ENCODE data around the gene KHK.
A peak's percentile ranks its signal among the peaks of the same experiment; 100 is the strongest.

KHK gene

DNA sequence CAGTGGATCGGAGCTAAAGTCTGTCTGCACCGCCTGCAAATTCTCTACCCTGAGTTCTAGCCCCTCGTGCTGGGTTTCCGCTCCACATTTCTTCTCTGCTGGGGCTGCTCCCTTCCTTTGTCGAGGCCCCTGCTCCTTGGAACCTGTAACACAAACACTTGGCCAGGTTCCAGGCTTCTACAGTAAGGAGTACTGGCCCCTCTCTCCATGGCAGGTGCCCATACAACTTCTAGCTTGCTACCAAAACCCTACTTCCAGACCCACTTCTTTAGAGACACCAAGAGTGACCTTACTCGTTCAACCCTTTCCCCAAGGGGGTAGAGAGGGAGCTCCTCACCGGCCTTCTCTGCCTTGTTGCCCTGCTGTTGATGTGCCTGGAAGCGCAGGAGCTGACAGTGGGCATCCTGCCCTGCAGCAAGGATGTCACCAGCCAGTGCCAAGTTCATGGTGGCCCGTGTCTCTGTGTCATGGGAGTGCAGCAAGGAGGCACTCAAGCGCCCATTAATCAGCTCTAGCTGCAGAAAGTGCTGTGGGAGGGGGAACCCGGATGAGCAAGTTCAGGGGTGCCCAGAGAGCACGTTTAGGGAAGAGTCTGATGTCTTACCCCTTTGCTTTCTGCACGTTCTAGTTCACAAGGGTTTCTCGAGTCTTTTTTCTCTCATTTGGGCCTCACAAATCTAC lies 46.8 kb downstream of the KHK start:
- TF ChIP-seq, protein P1, sequence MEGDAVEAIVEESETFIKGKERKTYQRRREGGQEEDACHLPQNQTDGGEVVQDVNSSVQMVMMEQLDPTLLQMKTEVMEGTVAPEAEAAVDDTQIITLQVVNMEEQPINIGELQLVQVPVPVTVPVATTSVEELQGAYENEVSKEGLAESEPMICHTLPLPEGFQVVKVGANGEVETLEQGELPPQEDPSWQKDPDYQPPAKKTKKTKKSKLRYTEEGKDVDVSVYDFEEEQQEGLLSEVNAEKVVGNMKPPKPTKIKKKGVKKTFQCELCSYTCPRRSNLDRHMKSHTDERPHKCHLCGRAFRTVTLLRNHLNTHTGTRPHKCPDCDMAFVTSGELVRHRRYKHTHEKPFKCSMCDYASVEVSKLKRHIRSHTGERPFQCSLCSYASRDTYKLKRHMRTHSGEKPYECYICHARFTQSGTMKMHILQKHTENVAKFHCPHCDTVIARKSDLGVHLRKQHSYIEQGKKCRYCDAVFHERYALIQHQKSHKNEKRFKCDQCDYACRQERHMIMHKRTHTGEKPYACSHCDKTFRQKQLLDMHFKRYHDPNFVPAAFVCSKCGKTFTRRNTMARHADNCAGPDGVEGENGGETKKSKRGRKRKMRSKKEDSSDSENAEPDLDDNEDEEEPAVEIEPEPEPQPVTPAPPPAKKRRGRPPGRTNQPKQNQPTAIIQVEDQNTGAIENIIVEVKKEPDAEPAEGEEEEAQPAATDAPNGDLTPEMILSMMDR (IDR thresholded peaks at IDR 0.05; ENCODE audit: low read depth, low read length) = no peak
- peak overlapping the region; percentile 94 for H3K9ac ChIP-seq (ENCODE audit: low read length)
- H3K9me3 ChIP-seq (ENCODE audit: insufficient read depth, low read length) = no peaks in the 10 kb centered on the region
- no peaks in the 10 kb centered on the region for H3K27me3 ChIP-seq (ENCODE audit: low read depth, low read length)
- peaks cover 12% of the 10 kb centered on the region for H3K4me1 ChIP-seq (ENCODE audit: low read length)
- peaks cover 21% of the 10 kb centered on the region for H3K79me2 ChIP-seq (ENCODE audit: low read length)
- H4K20me1 ChIP-seq (ENCODE audit: insufficient read depth, low read length) = peaks cover 4% of the 10 kb centered on the region
- H3K4me2 ChIP-seq (ENCODE audit: low read length) = peak overlapping the region; percentile 86
- no peak overlapping the region for H2AFZ ChIP-seq (ENCODE audit: low read depth, low read length)
- peak overlapping the region; percentile 83 for H3K4me3 ChIP-seq (ENCODE audit: low read length)
- peak overlapping the region; percentile 48; the same call in 1 of the 2 replicates for H3K27ac ChIP-seq (ENCODE audit: low read length)
- peaks cover 38% of the 10 kb centered on the region for H3K36me3 ChIP-seq (replicated peaks; ENCODE audit: low read depth, low read length)

DNA sequence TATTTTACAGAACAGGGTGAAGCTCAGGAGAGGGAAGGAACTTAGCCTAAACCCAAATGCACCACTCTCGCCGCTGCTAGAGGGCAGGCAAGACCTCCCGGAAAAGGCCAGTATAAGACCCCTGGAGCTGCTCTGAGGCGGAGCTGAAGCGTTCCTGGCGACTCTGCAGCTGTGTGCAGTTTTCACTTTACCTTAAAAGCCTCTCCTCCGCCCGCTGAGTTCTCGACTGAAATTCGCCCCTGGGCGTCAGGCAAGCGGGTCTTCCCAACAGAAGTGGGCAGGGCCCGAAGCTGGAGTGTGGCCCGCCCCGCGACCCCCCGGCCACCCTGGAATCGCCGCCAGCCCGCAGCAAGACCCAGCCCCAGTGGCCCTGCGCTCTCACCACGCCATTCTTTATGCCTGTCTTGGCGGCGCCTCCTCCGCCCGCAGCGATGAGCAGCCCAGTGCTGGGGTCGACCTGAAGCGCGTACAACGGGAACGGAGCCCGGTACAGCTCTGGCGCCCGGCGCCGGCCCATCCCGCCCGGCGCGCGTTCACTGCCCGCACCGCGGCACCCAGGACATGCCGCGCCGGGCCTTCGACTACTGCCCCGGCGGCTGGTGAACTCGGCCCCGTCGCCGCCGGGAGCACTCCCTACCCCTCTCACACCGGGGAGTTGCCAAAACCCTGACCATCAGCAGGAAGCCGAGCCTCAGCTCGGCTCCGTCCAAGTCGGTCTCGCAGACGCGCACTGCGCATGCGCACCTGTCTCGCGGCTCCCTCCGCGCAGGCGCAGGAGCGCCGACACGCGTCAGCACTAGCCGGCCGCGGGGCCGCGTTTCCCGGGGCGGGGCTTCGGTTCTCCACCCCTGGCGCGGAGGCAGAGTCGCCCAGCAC lies 47.6 kb downstream of the KHK start, which contains the start of gene PREB:
TSS of gene PREB (minus strand) at position 732 of the 876 bp plus-strand sequence. CDS start at position 517, 215 bp downstream.
- TF ChIP-seq, protein P1 (IDR thresholded peaks at IDR 0.05; ENCODE audit: low read depth, low read length) = peak; percentile 48
- no peak for TF ChIP-seq EZH2phosphoT487 (IDR thresholded peaks at IDR 0.05; ENCODE audit: low read depth)
- peak within 1 kb of the TSS; percentile 94 for H3K9ac ChIP-seq (ENCODE audit: low read length)
- peak within 1 kb of the TSS; percentile 86 for H3K4me2 ChIP-seq (ENCODE audit: low read length)
- H3K27me3 ChIP-seq (ENCODE audit: low read depth, low read length) = no peaks in the 10 kb centered on the region
- peaks cover 34% of the 10 kb centered on the region for H3K36me3 ChIP-seq (replicated peaks; ENCODE audit: low read depth, low read length)
- H3K27ac ChIP-seq (ENCODE audit: low read length) = peak within 1 kb of the TSS; percentile 48
- H3K4me1 ChIP-seq (ENCODE audit: low read length) = peaks cover 12% of the 10 kb centered on the region
- H3K9me3 ChIP-seq (ENCODE audit: insufficient read depth, low read length) = no peaks in the 10 kb centered on the region
- H3K79me2 ChIP-seq (ENCODE audit: low read length) = peaks cover 21% of the 10 kb centered on the region
- peaks cover 4% of the 10 kb centered on the region for H4K20me1 ChIP-seq (ENCODE audit: insufficient read depth, low read length)
- peak within 1 kb of the TSS; percentile 71 for H2AFZ ChIP-seq (ENCODE audit: low read depth, low read length)
- H3K4me3 ChIP-seq (ENCODE audit: low read length) = peak within 1 kb of the TSS; percentile 83

DNA sequence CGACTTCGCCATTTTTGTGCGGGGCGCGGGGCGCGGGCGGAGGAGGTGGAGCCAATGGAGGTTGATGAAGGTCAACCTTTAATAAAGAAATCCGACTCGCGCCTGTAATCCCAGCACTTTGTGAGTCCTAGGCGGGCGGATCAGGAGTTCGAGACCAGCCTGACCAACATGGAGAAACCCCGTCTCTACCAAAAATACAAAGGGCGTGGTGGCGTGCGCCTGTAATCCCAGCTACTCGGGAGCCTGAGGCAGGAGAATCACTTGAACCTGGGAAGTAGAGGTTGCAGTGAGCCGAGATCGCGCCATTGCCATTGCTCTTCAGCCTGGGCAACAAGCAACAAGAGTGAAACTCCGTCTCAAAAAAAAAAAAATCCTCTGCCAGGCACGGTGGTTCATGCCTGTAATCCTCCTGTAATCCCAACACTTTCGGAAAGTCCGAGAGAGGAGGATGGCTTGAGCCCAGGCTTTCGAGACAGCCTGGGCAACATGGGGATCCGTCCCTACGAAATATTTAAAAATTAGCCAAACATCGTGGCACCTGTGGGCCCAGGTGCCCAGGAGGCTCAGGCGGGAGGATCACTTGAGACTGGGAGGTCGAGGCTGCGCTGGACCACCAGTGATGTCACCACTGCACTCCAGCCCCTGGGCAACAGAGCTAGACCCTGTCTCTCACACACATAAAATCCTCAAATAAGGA lies 48.4 kb downstream of the KHK start:
- Histone ChIP-seq H3K79me2 (ENCODE audit: low read length) (peaks cover 21% of the 10 kb centered on the region), H4K20me1 (ENCODE audit: insufficient read depth, low read length) (peaks cover 4% of the 10 kb centered on the region), H3K4me3 (ENCODE audit: low read length) (peak overlapping the region; percentile 83), H3K27ac (ENCODE audit: low read length) (no peak overlapping the region), H3K9me3 (ENCODE audit: insufficient read depth, low read length) (no peaks in the 10 kb centered on the region), H2AFZ (ENCODE audit: low read depth, low read length) (peak overlapping the region; percentile 71), H3K4me2 (ENCODE audit: low read length) (peak overlapping the region; percentile 66), H3K27me3 (ENCODE audit: low read depth, low read length) (no peaks in the 10 kb centered on the region), H3K9ac (ENCODE audit: low read length) (peak overlapping the region; percentile 65), H3K36me3 (replicated peaks; ENCODE audit: low read depth, low read length) (peaks cover 29% of the 10 kb centered on the region), H3K4me1 (ENCODE audit: low read length) (peaks cover 12% of the 10 kb centered on the region)
- TF ChIP-seq, protein P1 (IDR thresholded peaks at IDR 0.05; ENCODE audit: low read depth, low read length) = no peak
